OCI-LY1 (cell line): ENCODE measurements around the gene DRAP1.

Source experiments
- H2AFZ ChIP-seq: fragments of 200-600 bp; sonication (generic), shearing (Covaris generic); 2 replicates; pipeline ENCODE4 v1.6.0; 2014; ENCODE audit warnings: antibody characterized with exemption, mild to moderate bottlenecking, low read length
- H3F3A ChIP-seq: fragments of 200-600 bp; sonication (generic), shearing (Covaris generic); 2 replicates; pipeline ENCODE4 v1.6.0; 2014; ENCODE audit warnings: mild to moderate bottlenecking, antibody characterized with exemption, low read length, moderate library complexity; ENCODE audit not compliant: insufficient read depth
- H3K27ac ChIP-seq: fragments of 200-600 bp; sonication (generic); 2 replicates; pipeline ENCODE4 v1.5.1; 2014; ENCODE audit warnings: low read length, mixed run types, mild to moderate bottlenecking, low read depth; ENCODE audit not compliant: poor library complexity, severe bottlenecking
- H3K27me3 ChIP-seq: fragments of 200-600 bp; sonication (generic); 2 replicates; pipeline ENCODE4 v1.6.0; 2014; ENCODE audit warnings: antibody characterized with exemption, mild to moderate bottlenecking, low read length, moderate library complexity; ENCODE audit not compliant: insufficient read depth
- H3K36me3 ChIP-seq: fragments of 200-600 bp; sonication (generic); 2 replicates; pipeline ENCODE4 v1.6.1; 2014; ENCODE audit warnings: mild to moderate bottlenecking, antibody characterized with exemption, low read length, moderate library complexity, mixed read lengths; ENCODE audit not compliant: insufficient read depth
- H3K4me1 ChIP-seq: fragments of 200-600 bp; sonication (generic); 2 replicates; pipeline ENCODE4 v1.5.1; 2014; ENCODE audit warnings: mild to moderate bottlenecking, low read length, moderate library complexity; ENCODE audit not compliant: insufficient read depth, severe bottlenecking
- H3K4me2 ChIP-seq: fragments of 200-600 bp; sonication (generic), shearing (Covaris generic); 2 replicates; pipeline ENCODE4 v1.6.1; 2014; ENCODE audit warnings: low read length
- H3K4me3 ChIP-seq: fragments of 200-600 bp; sonication (generic); 2 replicates; pipeline ENCODE4 v1.5.1; 2014; ENCODE audit warnings: low read length, low read depth, mild to moderate bottlenecking, mixed read lengths; ENCODE audit not compliant: poor library complexity, severe bottlenecking
- H3K79me2 ChIP-seq: fragments of 200-600 bp; shearing (Covaris generic); 2 replicates; pipeline ENCODE4 v1.6.1; 2016; ENCODE audit warnings: mixed run types, low read length, mixed read lengths; ENCODE audit not compliant: insufficient read depth
- H3K9ac ChIP-seq: fragments of 200-600 bp; sonication (generic), shearing (Covaris generic); 2 replicates; pipeline ENCODE4 v1.6.1; 2014; ENCODE audit warnings: mild to moderate bottlenecking, low read length, mixed read lengths
- H3K9me2 ChIP-seq: fragments of 200-600 bp; sonication (generic), shearing (Covaris generic); 2 replicates; pipeline ENCODE4 v1.6.1; 2014; ENCODE audit warnings: low read depth, mild to moderate bottlenecking, low read length, mixed read lengths
- H3K9me3 ChIP-seq: fragments of 200-600 bp; shearing (Covaris generic); 2 replicates; pipeline ENCODE4 v1.6.1; 2014; ENCODE audit warnings: low read length, mixed read lengths
- H4K20me1 ChIP-seq: fragments of 200-600 bp; sonication (generic), shearing (Covaris generic); 2 replicates; pipeline ENCODE4 v1.6.0; 2016; ENCODE audit warnings: mild to moderate bottlenecking, low read length; ENCODE audit not compliant: insufficient read depth
- CTCF ChIP-seq: fragments of 200-600 bp; sonication (generic), shearing (Covaris generic); IDR thresholded peaks from 2 replicates; pipeline ENCODE4 v1.5.1; 2017; ENCODE audit warnings: mild to moderate bottlenecking, antibody characterized with exemption, low read length, moderate library complexity, mixed read lengths
- EZH2 ChIP-seq: fragments of 200-600 bp; sonication (generic), shearing (Covaris generic); IDR thresholded peaks from 2 replicates; pipeline ENCODE4 v1.8.0; 2017; ENCODE audit warnings: borderline replicate concordance, mixed run types, mild to moderate bottlenecking, antibody characterized with exemption, low read length, moderate library complexity, mixed read lengths

The DRAP1 gene

GRCh38 chr11:65915101-65915820, 4.0 kb upstream of the DRAP1 start:
- Histone ChIP-seq H3K27me3 (peaks cover 5% of the 10 kb centered on the region; the same call in 1 of the 2 replicates), H3K4me3 (no peak overlapping the region), H3K4me1 (peaks cover 18% of the 10 kb centered on the region), H3K9me2 (no peaks in the 10 kb centered on the region), H3K79me2 (no peaks in the 10 kb centered on the region), H3K4me2 (no peak overlapping the region), H3F3A (no peaks in the 10 kb centered on the region), H3K9me3 (no peaks in the 10 kb centered on the region), H3K9ac (no peak overlapping the region), H3K27ac (no peak overlapping the region), H2AFZ (no peak overlapping the region), H3K36me3 (no peaks in the 10 kb centered on the region), H4K20me1 (no peaks in the 10 kb centered on the region)
- TF ChIP-seq EZH2, result no peak
- TF ChIP-seq CTCF, result no peak

DNA sequence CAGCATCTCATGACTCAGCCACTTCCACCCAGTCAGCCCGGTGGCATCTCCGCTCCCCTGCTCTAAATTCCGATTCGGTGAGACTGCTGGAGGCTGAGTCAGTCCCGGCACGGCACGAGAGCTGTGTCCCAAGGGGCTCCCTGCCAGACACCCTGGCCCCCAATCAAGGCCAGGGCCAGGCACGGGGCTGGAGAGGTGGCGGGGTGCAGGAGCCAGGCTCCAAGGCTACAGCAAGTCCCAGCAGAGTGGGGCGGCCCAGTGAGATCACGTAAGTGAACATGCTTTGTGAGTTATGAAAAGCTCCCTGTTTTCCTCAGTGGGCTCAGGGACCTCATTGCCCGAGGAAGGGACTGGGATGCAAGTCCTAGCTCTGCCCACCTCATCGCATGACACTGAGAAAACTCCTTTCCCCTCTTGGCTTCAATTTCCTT, 3.4 kb upstream of the DRAP1 start:
- Histone ChIP-seq H3K9me3 (no peaks in the 10 kb centered on the region), H3K27me3 (no peaks in the 10 kb centered on the region), H3K9me2 (no peaks in the 10 kb centered on the region), H3K9ac (no peak overlapping the region), H3K36me3 (no peaks in the 10 kb centered on the region), H3K4me3 (no peak overlapping the region), H3K79me2 (no peaks in the 10 kb centered on the region), H3K27ac (no peak overlapping the region), H4K20me1 (no peaks in the 10 kb centered on the region), H3K4me2 (no peak overlapping the region), H3K4me1 (peaks cover 24% of the 10 kb centered on the region), H3F3A (no peaks in the 10 kb centered on the region), H2AFZ (no peak overlapping the region)
- no peak for TF ChIP-seq EZH2
- no peak for TF ChIP-seq CTCF

DNA sequence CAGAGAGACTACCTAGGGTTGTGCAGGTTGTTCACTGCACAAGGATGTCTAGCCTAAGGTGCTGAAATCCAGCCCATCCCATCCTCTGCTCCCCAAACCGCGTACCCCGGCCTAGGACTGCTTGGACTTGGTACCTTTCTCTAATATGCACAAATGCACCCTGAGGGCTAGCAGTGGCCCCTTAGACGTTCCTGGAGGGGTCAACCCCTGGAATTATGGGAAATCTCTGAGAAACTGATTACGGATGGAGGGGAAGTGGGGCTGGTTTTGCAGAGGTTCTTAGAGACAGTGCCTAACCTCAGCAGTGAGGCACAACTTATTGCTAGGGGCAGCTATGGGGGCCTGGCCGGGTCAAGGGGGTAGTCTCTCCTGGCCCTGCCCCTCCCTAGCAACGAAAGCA, 2.8 kb upstream of the DRAP1 start:
- H3K4me2 ChIP-seq, result no peak overlapping the region
- TF ChIP-seq EZH2 (no peak), CTCF (no peak)
- no peak overlapping the region for H3K9ac ChIP-seq
- H3K79me2 ChIP-seq, result no peaks in the 10 kb centered on the region
- peaks cover 24% of the 10 kb centered on the region for H3K4me1 ChIP-seq
- H3F3A ChIP-seq, result no peaks in the 10 kb centered on the region
- no peak overlapping the region for H2AFZ ChIP-seq
- no peaks in the 10 kb centered on the region for H3K9me2 ChIP-seq
- no peak overlapping the region for H3K4me3 ChIP-seq
- no peaks in the 10 kb centered on the region for H3K36me3 ChIP-seq
- H3K27me3 ChIP-seq, result no peaks in the 10 kb centered on the region
- H3K9me3 ChIP-seq, result no peaks in the 10 kb centered on the region
- no peaks in the 10 kb centered on the region for H4K20me1 ChIP-seq
- H3K27ac ChIP-seq, result no peak overlapping the region
